ENCODE data around the gene TENM4. TPM values are rescaled to one million over a fixed set of nuclear protein-coding genes. Genes with fewer than 3 reads are reported as not detected.

Gene TENM4
- total and polyA plus RNA-seq, 2 experiments from 2014 or later, result 19.0 to 105 TPM

- Histone ChIP-seq H3K4me1 (ENCODE audit: low read depth) (no peaks in the 10 kb centered on the region), H3K27ac (no peak overlapping the region), H3K27me3 (no peaks in the 10 kb centered on the region), H3K9me3 (ENCODE audit: low read depth) (no peaks in the 10 kb centered on the region), H3K36me3 (no peaks in the 10 kb centered on the region), H3K4me3 (no peak overlapping the region)
- no peak for DNase-seq (ENCODE audit: low read depth in 1 of 2, low spot score in 1 of 2)
- TF ChIP-seq CTCF (IDR thresholded peaks at IDR 0.05; ENCODE audit: low read depth, low read length), result no peak
Measured at GRCh38 chr11:79353706-79354105, 87.1 kb downstream of the TENM4 start.

- no peaks in the 10 kb centered on the region for H3K4me1 ChIP-seq (ENCODE audit: low read depth)
- no peak overlapping the region for H3K27ac ChIP-seq
- H3K4me3 ChIP-seq, result no peak overlapping the region
- H3K36me3 ChIP-seq, result no peaks in the 10 kb centered on the region
- H3K9me3 ChIP-seq (ENCODE audit: low read depth), result no peaks in the 10 kb centered on the region
- no peak for TF ChIP-seq CTCF (IDR thresholded peaks at IDR 0.05; ENCODE audit: low read depth, low read length)
- no peaks in the 10 kb centered on the region for H3K27me3 ChIP-seq
- DNase-seq (ENCODE audit: low read depth in 1 of 2, low spot score in 1 of 2), result no peak
Measured at GRCh38 chr11:79352349-79352703, 88.5 kb downstream of the TENM4 start.

GRCh38 chr11:79348976-79349682 is 91.7 kb downstream of the TENM4 start:
- no peak overlapping the region for H3K4me3 ChIP-seq
- H3K4me1 ChIP-seq (ENCODE audit: low read depth), result no peaks in the 10 kb centered on the region
- TF ChIP-seq CTCF (IDR thresholded peaks at IDR 0.05; ENCODE audit: low read depth, low read length), result no peak
- no peaks in the 10 kb centered on the region for H3K36me3 ChIP-seq
- no peaks in the 10 kb centered on the region for H3K9me3 ChIP-seq (ENCODE audit: low read depth)
- H3K27me3 ChIP-seq, result no peaks in the 10 kb centered on the region
- DNase-seq (ENCODE audit: low read depth in 1 of 2, low spot score in 1 of 2), result no peak
- H3K27ac ChIP-seq, result no peak overlapping the region

GRCh38 chr11:79346021-79346420 is 94.8 kb downstream of the TENM4 start:
- no peaks in the 10 kb centered on the region for H3K9me3 ChIP-seq (ENCODE audit: low read depth)
- H3K4me3 ChIP-seq, result no peak overlapping the region
- no peaks in the 10 kb centered on the region for H3K27me3 ChIP-seq
- no peak overlapping the region for H3K27ac ChIP-seq
- no peak for DNase-seq (ENCODE audit: low read depth in 1 of 2, low spot score in 1 of 2)
- H3K36me3 ChIP-seq, result no peaks in the 10 kb centered on the region
- no peak for TF ChIP-seq CTCF (IDR thresholded peaks at IDR 0.05; ENCODE audit: low read depth, low read length)
- no peaks in the 10 kb centered on the region for H3K4me1 ChIP-seq (ENCODE audit: low read depth)

GRCh38 chr11:79344753-79345294 is 96.0 kb downstream of the TENM4 start:
- Histone ChIP-seq H3K27me3 (no peaks in the 10 kb centered on the region), H3K4me3 (no peak overlapping the region), H3K36me3 (no peaks in the 10 kb centered on the region), H3K9me3 (ENCODE audit: low read depth) (no peaks in the 10 kb centered on the region), H3K27ac (no peak overlapping the region), H3K4me1 (ENCODE audit: low read depth) (no peaks in the 10 kb centered on the region)
- TF ChIP-seq CTCF (IDR thresholded peaks at IDR 0.05; ENCODE audit: low read depth, low read length), result no peak
- DNase-seq (ENCODE audit: low read depth in 1 of 2, low spot score in 1 of 2), result no peak

All from cardiac muscle cell (in vitro differentiated cells and primary cell).